B cell (primary cell): ENCODE data around the gene ROR2.

Experiments
- CTCF ChIP-seq: fragments of 200-600 bp; IDR thresholded peaks from one replicate; pipeline ENCODE4 v1.8.0; 2022; ENCODE audit warnings: antibody characterized with exemption, mild to moderate bottlenecking
- EZH2 ChIP-seq: IDR thresholded peaks from 2 replicates; pipeline ENCODE4 v1.6.1; 2012; ENCODE audit warnings: borderline replicate concordance, low read depth, mild to moderate bottlenecking, moderate library complexity, low read length; ENCODE audit not compliant: insufficient read depth, poor library complexity, severe bottlenecking

GRCh38 chr9:91948597-91949391 is 1.2 kb downstream of the ROR2 start:
- no peak for TF ChIP-seq CTCF
- TF ChIP-seq EZH2: no peak
